Astrocyte (in vitro differentiated cells and primary cell): ENCODE results near the gene MICAL3.

Experiments
- CTCF ChIP-seq: IDR thresholded peaks from 2 replicates; pipeline ENCODE4 v1.5.1; 2011; ENCODE audit warnings: low read depth, mild to moderate bottlenecking, inconsistent platforms, low read length, moderate library complexity; ENCODE audit not compliant: insufficient read depth
- EZH2 ChIP-seq: IDR thresholded peaks from 2 replicates; pipeline ENCODE4 v1.6.1; 2012; ENCODE audit warnings: mild to moderate bottlenecking, low read length, inconsistent platforms; ENCODE audit not compliant: insufficient read depth

- TF ChIP-seq CTCF (no peak), EZH2 (no peak)
These were observed 51.1 kb downstream of the MICAL3 start for GRCh38 chr22:17973217-17973616.
